ENCODE results near the gene RGL2. TPM values are rescaled to one million over a fixed set of nuclear protein-coding genes. Genes with fewer than 3 reads are reported as not detected.

RGL2 gene
- total and polyA plus RNA-seq, 2 donors (not counting 1 experiment from before 2014, with no cell fraction given), result 98.5 to 133 TPM

GRCh38 chr6:33324125-33324524, 25.4 kb upstream of the RGL2 start:
- Histone ChIP-seq H3K9ac (ENCODE audit: low read length) (peak overlapping the region; percentile 76), H3K9me3 (ENCODE audit: control extremely low read depth in 1 of 3, control insufficient read depth in 2 of 3, insufficient read depth in 1 of 3, low read length in 2 of 3) (no peaks in the 10 kb centered on the region), H3K4me1 (ENCODE audit: control insufficient read depth in 2 of 2, insufficient read depth in 2 of 2, low read length in 2 of 2) (peaks cover 37 to 62% of the 10 kb centered on the region in 2 donors), H2AFZ (ENCODE audit: insufficient read depth, low read depth, low read length, poor library complexity, severe bottlenecking) (no peak overlapping the region), H3K4me2 (replicated peaks; ENCODE audit: low read depth, low read length, poor library complexity, severe bottlenecking) (peak overlapping the region; percentile 88), H3K27ac (ENCODE audit: low read length in 2 of 2) (peak overlapping the region; percentile 85 to 95), H4K20me1 (ENCODE audit: control insufficient read depth, insufficient read depth, low read length, poor library complexity, severe bottlenecking) (peaks cover 27% of the 10 kb centered on the region), H3K79me2 (ENCODE audit: control insufficient read depth, insufficient read depth, low read length) (peaks cover 37% of the 10 kb centered on the region), H3K36me3 (replicated peaks in 1 of 2; ENCODE audit: control extremely low read depth in 1 of 2, control insufficient read depth in 1 of 2, extremely low read depth in 1 of 2, insufficient read depth in 2 of 2, low read length in 1 of 2) (peaks cover 3 to 24% of the 10 kb centered on the region in 2 experiments), H3K27me3 (replicated peaks in 1 of 4; ENCODE audit: control extremely low read depth in 1 of 4, control insufficient read depth in 3 of 4, insufficient read depth in 4 of 4, low read length in 3 of 4) (no peaks in the 10 kb centered on the region), H3K4me3 (ENCODE audit: control extremely low read depth in 1 of 5, extremely low read depth in 1 of 5, insufficient read depth in 1 of 5, low read depth in 2 of 5, low read length in 4 of 5) (peak overlapping the region; percentile 72 to 93 (median 85))
- Mint-ChIP-seq H3K4me1 (peaks cover 58% of the 10 kb centered on the region), H3K9me3 (ENCODE audit: insufficient read depth) (no peaks in the 10 kb centered on the region), H3K4me3 (peak overlapping the region; percentile 91), H3K27ac (peak overlapping the region; percentile 93), H3K27me3 (no peaks in the 10 kb centered on the region)
- ATAC-seq (ENCODE audit: low read depth) (peak; percentile 32), DNase-seq (peak; percentile 89)
- CTCF ChIA-PET, result interaction anchor here (1.0 to 1.7 kb wide), 3 partner anchors 9 to 42 kb away, joined by 3 to 10 read pairs (median 3); partner anchors contain the start of genes PFDN6 and WDR46
- intact Hi-C loops (cut with micrococcal nuclease), result loop anchor here (1.0 kb wide), 1 partner anchor 10 kb away; the partner anchor contains the start of gene TAPBP
- TF ChIP-seq CTCF (IDR thresholded peaks at IDR 0.05), result no peak
- no peak for TF ChIP-seq EZH2 (IDR thresholded peaks at IDR 0.05; ENCODE audit: borderline replicate concordance, insufficient read depth, low read depth, low read length, poor library complexity, severe bottlenecking)
- POLR2A ChIA-PET, result interaction anchor here (0.6 to 1.1 kb wide), 10 partner anchors 47 to 1366 kb away, joined by 3 to 15 read pairs (median 4); partner anchors contain the start of genes B3GALT4, CUTA and UQCC2
- no CpG with 5 or more reads among the region's 7 CpGs for WGBS (ENCODE audit: insufficient coverage)

GRCh38 chr6:33323623-33323948, 24.8 kb upstream of the RGL2 start:
- no peaks in the 10 kb centered on the region for H3K27me3 ChIP-seq (replicated peaks in 1 of 4; ENCODE audit: control extremely low read depth in 1 of 4, control insufficient read depth in 3 of 4, insufficient read depth in 4 of 4, low read length in 3 of 4)
- peak overlapping the region; percentile 72 to 93 (median 85) for H3K4me3 ChIP-seq (ENCODE audit: control extremely low read depth in 1 of 5, extremely low read depth in 1 of 5, insufficient read depth in 1 of 5, low read depth in 2 of 5, low read length in 4 of 5)
- no peak for TF ChIP-seq CTCF (IDR thresholded peaks at IDR 0.05)
- TF ChIP-seq EZH2 (IDR thresholded peaks at IDR 0.05; ENCODE audit: borderline replicate concordance, insufficient read depth, low read depth, low read length, poor library complexity, severe bottlenecking), result no peak
- peak overlapping the region; percentile 93 for H3K27ac Mint-ChIP-seq
- POLR2A ChIA-PET, result interaction anchor here (0.6 to 1.1 kb wide), 8 partner anchors 46 to 1619 kb away, joined by 3 to 6 read pairs (median 4); partner anchors contain the start of genes B3GALT4 and CUTA
- H3K79me2 ChIP-seq (ENCODE audit: control insufficient read depth, insufficient read depth, low read length), result peaks cover 42% of the 10 kb centered on the region
- DNase-seq (no peak), ATAC-seq (ENCODE audit: low read depth) (no peak)
- CTCF ChIA-PET, result interaction anchor here (1.2 to 1.7 kb wide), 2 partner anchors 35 to 42 kb away, joined by 3 to 10 read pairs; partner anchors contain the start of genes PFDN6 and WDR46
- peak overlapping the region; percentile 88 for H3K4me2 ChIP-seq (replicated peaks; ENCODE audit: low read depth, low read length, poor library complexity, severe bottlenecking)
- H3K27me3 Mint-ChIP-seq, result no peaks in the 10 kb centered on the region
- H3K4me1 ChIP-seq (ENCODE audit: control insufficient read depth in 2 of 2, insufficient read depth in 2 of 2, low read length in 2 of 2), result peaks cover 43 to 63% of the 10 kb centered on the region in 2 donors
- no peaks in the 10 kb centered on the region for H3K9me3 Mint-ChIP-seq (ENCODE audit: insufficient read depth)
- 4% methylated on average over 5 of the region's 12 CpGs for WGBS (ENCODE audit: insufficient coverage)
- peak overlapping the region; percentile 69 for H2AFZ ChIP-seq (ENCODE audit: insufficient read depth, low read depth, low read length, poor library complexity, severe bottlenecking)
- intact Hi-C loops (cut with micrococcal nuclease), result loop anchor here (1.0 kb wide), 7 partner anchors 21 to 95 kb away; partner anchors contain the start of genes CUTA, KIFC1, PFDN6 and VPS52
- peaks cover 3 to 29% of the 10 kb centered on the region in 2 experiments for H3K36me3 ChIP-seq (replicated peaks in 1 of 2; ENCODE audit: control extremely low read depth in 1 of 2, control insufficient read depth in 1 of 2, extremely low read depth in 1 of 2, insufficient read depth in 2 of 2, low read length in 1 of 2)
- peak overlapping the region; percentile 76 for H3K9ac ChIP-seq (ENCODE audit: low read length)
- peak overlapping the region; percentile 85 to 95 for H3K27ac ChIP-seq (ENCODE audit: low read length in 2 of 2)
- peaks cover 59% of the 10 kb centered on the region for H3K4me1 Mint-ChIP-seq
- H4K20me1 ChIP-seq (ENCODE audit: control insufficient read depth, insufficient read depth, low read length, poor library complexity, severe bottlenecking), result peaks cover 33% of the 10 kb centered on the region
- H3K9me3 ChIP-seq (ENCODE audit: control extremely low read depth in 1 of 3, control insufficient read depth in 2 of 3, insufficient read depth in 1 of 3, low read length in 2 of 3), result no peaks in the 10 kb centered on the region
- peak overlapping the region; percentile 91 for H3K4me3 Mint-ChIP-seq

Data from B cell (primary cell).